GM23338 (cell line): ENCODE measurements around the gene NUAK2. TPM values are rescaled to one million over a fixed set of nuclear protein-coding genes. Genes with fewer than 3 reads are reported as not detected.

Experiments
- ATAC-seq: fragments of 200-7000 bp; cut with Tn5 transposase; 3 replicates; pipeline ENCODE4 v1.9.1; 2020
- DNase-seq: peaks from one replicate; pipeline ENCODE4 v3.0.0-alpha.2; 2015; ENCODE audit warnings: low spot score
- H2AFZ ChIP-seq: fragments of 200-600 bp; sonication (generic); 2 replicates; pipeline ENCODE4 v1.8.0; 2016; ENCODE audit warnings: antibody characterized with exemption, mild to moderate bottlenecking, moderate library complexity
- H3F3A ChIP-seq: fragments of 200-600 bp; sonication (generic); replicated peaks from 2 replicates; pipeline ENCODE4 v1.8.0; 2017; ENCODE audit warnings: antibody characterized with exemption, mixed run types, low read depth
- H3K27ac ChIP-seq: fragments of 200-600 bp; sonication (generic); 2 replicates; pipeline ENCODE4 v1.6.1; 2016; ENCODE audit warnings: low read depth
- H3K27me3 ChIP-seq: fragments of 200-600 bp; sonication (generic); 2 replicates; pipeline ENCODE4 v1.8.0; 2016; ENCODE audit warnings: mild to moderate bottlenecking, mixed run types, moderate library complexity; ENCODE audit not compliant: insufficient read depth
- H3K36me3 ChIP-seq: fragments of 200-600 bp; sonication (generic); 2 replicates; pipeline ENCODE4 v1.8.0; 2016; ENCODE audit warnings: mild to moderate bottlenecking; ENCODE audit not compliant: insufficient read depth
- H3K4me1 ChIP-seq: fragments of 200-600 bp; sonication (generic); 2 replicates; pipeline ENCODE4 v1.8.0; 2016; ENCODE audit warnings: mild to moderate bottlenecking, moderate library complexity; ENCODE audit not compliant: insufficient read depth
- H3K4me2 ChIP-seq: fragments of 200-600 bp; sonication (generic); 2 replicates; pipeline ENCODE4 v1.7.1; 2017; ENCODE audit warnings: mixed run types
- H3K4me3 ChIP-seq: fragments of 200-600 bp; sonication (generic); 2 replicates; pipeline ENCODE4 v1.6.1; 2016; ENCODE audit warnings: mixed run types
- H3K79me2 ChIP-seq: fragments of 200-600 bp; sonication (generic); replicated peaks from 2 replicates; pipeline ENCODE4 v1.8.0; 2017; ENCODE audit warnings: mild to moderate bottlenecking; ENCODE audit not compliant: insufficient read depth
- H3K9me2 ChIP-seq: fragments of 200-600 bp; sonication (generic); 2 replicates; pipeline ENCODE4 v1.8.0; 2017; ENCODE audit not compliant: insufficient read depth
- H4K20me1 ChIP-seq: fragments of 200-600 bp; sonication (generic); replicated peaks from 2 replicates; pipeline ENCODE4 v1.8.0; 2017; ENCODE audit warnings: mild to moderate bottlenecking; ENCODE audit not compliant: insufficient read depth
- H3K27ac Mint-ChIP-seq: 2 replicates; pipeline ENCODE4 v1.8.0; 2020; ENCODE audit warnings: inconsistent platforms, mild to moderate bottlenecking, moderate library complexity, mixed read lengths
- H3K27me3 Mint-ChIP-seq: 3 replicates; pipeline ENCODE4 v1.8.0; 2022; ENCODE audit warnings: low read depth, mild to moderate bottlenecking, moderate library complexity, mixed read lengths, inconsistent platforms; ENCODE audit not compliant: insufficient read depth, poor library complexity
- H3K36me3 Mint-ChIP-seq: 3 replicates; pipeline ENCODE4 v1.8.0; 2021; ENCODE audit warnings: low read depth, mild to moderate bottlenecking, inconsistent platforms, moderate library complexity, mixed read lengths
- H3K4me1 Mint-ChIP-seq: 3 replicates; pipeline ENCODE4 v1.8.0; 2020; ENCODE audit warnings: mild to moderate bottlenecking, inconsistent platforms, mixed read lengths
- H3K4me3 Mint-ChIP-seq: 3 replicates; pipeline ENCODE4 v1.8.0; 2021; ENCODE audit warnings: moderate library complexity, mild to moderate bottlenecking, inconsistent platforms, mixed read lengths
- H3K9me3 Mint-ChIP-seq: 3 replicates; pipeline ENCODE4 v1.8.0; 2020; ENCODE audit warnings: moderate library complexity, mild to moderate bottlenecking, inconsistent platforms, mixed read lengths
- CREB1 ChIP-seq: fragments of 250-450 bp; sonication (Bioruptor Pico); IDR thresholded peaks from 2 replicates; pipeline ENCODE4 v1.5.0; 2020; ENCODE audit warnings: low read depth, mild to moderate bottlenecking, moderate library complexity
- EZH2 ChIP-seq: fragments of 200-600 bp; sonication (generic); IDR thresholded peaks from one replicate; pipeline ENCODE4 v1.8.0; 2017; ENCODE audit warnings: antibody characterized with exemption, mild to moderate bottlenecking, low read depth; ENCODE audit not compliant: unreplicated experiment
- EZH2phosphoT487 ChIP-seq: fragments of 200-600 bp; sonication (generic); IDR thresholded peaks from one replicate; pipeline ENCODE4 v1.8.1; 2018; ENCODE audit warnings: antibody characterized with exemption; ENCODE audit not compliant: unreplicated experiment
- JUNB ChIP-seq: IDR thresholded peaks from one replicate; pipeline ENCODE4 v1.6.1; 2016; ENCODE audit warnings: antibody characterized with exemption; ENCODE audit not compliant: unreplicated experiment
- NANOG ChIP-seq: IDR thresholded peaks from 2 replicates; pipeline ENCODE4 v1.6.1; 2016; ENCODE audit warnings: antibody characterized with exemption, borderline replicate concordance
- POLR2AphosphoS5 ChIP-seq: IDR thresholded peaks from 2 replicates; pipeline ENCODE4 v1.6.1; 2016; ENCODE audit warnings: antibody characterized with exemption, low read depth
- STAT1 ChIP-seq: IDR thresholded peaks from one replicate; pipeline ENCODE4 v1.6.1; 2016; ENCODE audit warnings: antibody characterized with exemption; ENCODE audit not compliant: unreplicated experiment
- ZNF114 ChIP-seq: fragments of 250-450 bp; sonication (Bioruptor Pico); IDR thresholded peaks from 2 replicates; pipeline ENCODE4 v1.5.0; 2020; ENCODE audit warnings: mild to moderate bottlenecking, moderate library complexity
- ZNF331 ChIP-seq: fragments of 250-450 bp; sonication (Bioruptor Pico); IDR thresholded peaks from 2 replicates; pipeline ENCODE4 v1.5.0; 2020; ENCODE audit warnings: low read depth, mild to moderate bottlenecking, moderate library complexity
- polyA plus RNA-seq: library from polyadenylated mRNA; unstranded; fragments of >200 nt; fragmentation: Nextera tagmentation; extraction: Ambion mirVana; gene quantifications from 2 replicates; pipeline ENCODE4 v1.2.1, GENCODE V29; 2016
- total RNA-seq: library from RNA; depleted of rRNA; stranded (reverse); fragments of >200 nt; shearing (Covaris generic); gene quantifications from 2 replicates; pipeline ENCODE4 v1.2.3, GENCODE V29; 2014
- TF ChIP-seq, protein P1 (sequence below): IDR thresholded peaks from one replicate; pipeline ENCODE4 v1.6.1; 2018; ENCODE audit warnings: antibody characterized with exemption; ENCODE audit not compliant: unreplicated experiment
- TF ChIP-seq, protein P2 (sequence below): IDR thresholded peaks from 2 replicates; pipeline ENCODE4 v1.6.1; 2016; ENCODE audit warnings: antibody characterized with exemption
- TF ChIP-seq, protein P3 (sequence below), 2 experiments: fragments of 200-600 bp in 1 of 2; sonication (generic) in 1 of 2; conservative IDR thresholded peaks; 2 replicates each; pipeline versions ENCODE4 v1.5.1 to v1.6.1; 2016 to 2017; ENCODE audit warnings: antibody characterized with exemption in 2 of 2, low read depth in 2 of 2, mild to moderate bottlenecking in 2 of 2, moderate library complexity in 1 of 2
- TF ChIP-seq, protein P4 (sequence below): fragments of 250-450 bp; sonication (Bioruptor Pico); IDR thresholded peaks from 2 replicates; pipeline ENCODE4 v1.5.0; 2020; ENCODE audit warnings: mild to moderate bottlenecking, moderate library complexity

The NUAK2 gene
- total and polyA plus RNA-seq, 2 experiments from 2014 or later = 7.8 to 15.3 TPM

DNA sequence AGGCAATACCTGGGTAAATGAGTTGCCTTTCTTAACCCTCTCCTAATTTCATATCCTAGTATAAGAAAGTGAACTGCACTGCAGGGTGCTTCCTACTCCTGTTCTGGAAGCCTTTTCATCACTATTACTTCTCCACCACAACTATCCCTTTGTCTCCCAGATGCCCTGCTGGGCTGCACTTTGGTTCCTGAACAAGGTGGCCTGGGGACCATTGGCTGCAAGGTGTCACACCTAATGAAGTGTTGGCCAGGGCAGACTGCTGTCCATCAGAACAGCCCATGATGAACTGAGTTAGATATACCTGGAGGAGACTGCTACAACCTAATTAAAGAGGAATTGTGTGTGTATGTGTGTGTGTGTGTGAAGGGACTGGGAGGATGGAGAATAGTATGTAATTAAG is 37.0 kb upstream of the NUAK2 start:
- H3K9me2 ChIP-seq = no peaks in the 10 kb centered on the region
- no peaks in the 10 kb centered on the region for H3K79me2 ChIP-seq
- TF ChIP-seq CREB1 (CRISPR knock-in tag) (no peak), JUNB (no peak), ZNF114 (no peak), POLR2AphosphoS5 (no peak), NANOG (0 out of 2 replicates have a peak, but pooled peaks have one; percentile 20), ZNF331 (CRISPR knock-in tag) (no peak), EZH2 (no peak), STAT1 (no peak), EZH2phosphoT487 (no peak)
- TF ChIP-seq, protein P1, sequence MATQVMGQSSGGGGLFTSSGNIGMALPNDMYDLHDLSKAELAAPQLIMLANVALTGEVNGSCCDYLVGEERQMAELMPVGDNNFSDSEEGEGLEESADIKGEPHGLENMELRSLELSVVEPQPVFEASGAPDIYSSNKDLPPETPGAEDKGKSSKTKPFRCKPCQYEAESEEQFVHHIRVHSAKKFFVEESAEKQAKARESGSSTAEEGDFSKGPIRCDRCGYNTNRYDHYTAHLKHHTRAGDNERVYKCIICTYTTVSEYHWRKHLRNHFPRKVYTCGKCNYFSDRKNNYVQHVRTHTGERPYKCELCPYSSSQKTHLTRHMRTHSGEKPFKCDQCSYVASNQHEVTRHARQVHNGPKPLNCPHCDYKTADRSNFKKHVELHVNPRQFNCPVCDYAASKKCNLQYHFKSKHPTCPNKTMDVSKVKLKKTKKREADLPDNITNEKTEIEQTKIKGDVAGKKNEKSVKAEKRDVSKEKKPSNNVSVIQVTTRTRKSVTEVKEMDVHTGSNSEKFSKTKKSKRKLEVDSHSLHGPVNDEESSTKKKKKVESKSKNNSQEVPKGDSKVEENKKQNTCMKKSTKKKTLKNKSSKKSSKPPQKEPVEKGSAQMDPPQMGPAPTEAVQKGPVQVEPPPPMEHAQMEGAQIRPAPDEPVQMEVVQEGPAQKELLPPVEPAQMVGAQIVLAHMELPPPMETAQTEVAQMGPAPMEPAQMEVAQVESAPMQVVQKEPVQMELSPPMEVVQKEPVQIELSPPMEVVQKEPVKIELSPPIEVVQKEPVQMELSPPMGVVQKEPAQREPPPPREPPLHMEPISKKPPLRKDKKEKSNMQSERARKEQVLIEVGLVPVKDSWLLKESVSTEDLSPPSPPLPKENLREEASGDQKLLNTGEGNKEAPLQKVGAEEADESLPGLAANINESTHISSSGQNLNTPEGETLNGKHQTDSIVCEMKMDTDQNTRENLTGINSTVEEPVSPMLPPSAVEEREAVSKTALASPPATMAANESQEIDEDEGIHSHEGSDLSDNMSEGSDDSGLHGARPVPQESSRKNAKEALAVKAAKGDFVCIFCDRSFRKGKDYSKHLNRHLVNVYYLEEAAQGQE = no peak
- TF ChIP-seq, protein P2, sequence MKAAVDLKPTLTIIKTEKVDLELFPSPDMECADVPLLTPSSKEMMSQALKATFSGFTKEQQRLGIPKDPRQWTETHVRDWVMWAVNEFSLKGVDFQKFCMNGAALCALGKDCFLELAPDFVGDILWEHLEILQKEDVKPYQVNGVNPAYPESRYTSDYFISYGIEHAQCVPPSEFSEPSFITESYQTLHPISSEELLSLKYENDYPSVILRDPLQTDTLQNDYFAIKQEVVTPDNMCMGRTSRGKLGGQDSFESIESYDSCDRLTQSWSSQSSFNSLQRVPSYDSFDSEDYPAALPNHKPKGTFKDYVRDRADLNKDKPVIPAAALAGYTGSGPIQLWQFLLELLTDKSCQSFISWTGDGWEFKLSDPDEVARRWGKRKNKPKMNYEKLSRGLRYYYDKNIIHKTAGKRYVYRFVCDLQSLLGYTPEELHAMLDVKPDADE = no peak
- TF ChIP-seq, protein P3, sequence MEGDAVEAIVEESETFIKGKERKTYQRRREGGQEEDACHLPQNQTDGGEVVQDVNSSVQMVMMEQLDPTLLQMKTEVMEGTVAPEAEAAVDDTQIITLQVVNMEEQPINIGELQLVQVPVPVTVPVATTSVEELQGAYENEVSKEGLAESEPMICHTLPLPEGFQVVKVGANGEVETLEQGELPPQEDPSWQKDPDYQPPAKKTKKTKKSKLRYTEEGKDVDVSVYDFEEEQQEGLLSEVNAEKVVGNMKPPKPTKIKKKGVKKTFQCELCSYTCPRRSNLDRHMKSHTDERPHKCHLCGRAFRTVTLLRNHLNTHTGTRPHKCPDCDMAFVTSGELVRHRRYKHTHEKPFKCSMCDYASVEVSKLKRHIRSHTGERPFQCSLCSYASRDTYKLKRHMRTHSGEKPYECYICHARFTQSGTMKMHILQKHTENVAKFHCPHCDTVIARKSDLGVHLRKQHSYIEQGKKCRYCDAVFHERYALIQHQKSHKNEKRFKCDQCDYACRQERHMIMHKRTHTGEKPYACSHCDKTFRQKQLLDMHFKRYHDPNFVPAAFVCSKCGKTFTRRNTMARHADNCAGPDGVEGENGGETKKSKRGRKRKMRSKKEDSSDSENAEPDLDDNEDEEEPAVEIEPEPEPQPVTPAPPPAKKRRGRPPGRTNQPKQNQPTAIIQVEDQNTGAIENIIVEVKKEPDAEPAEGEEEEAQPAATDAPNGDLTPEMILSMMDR (conservative IDR thresholded peaks at IDR 0.05; ENCODE audit: low read depth in 2 of 2) = no peak
- TF ChIP-seq, protein P4, sequence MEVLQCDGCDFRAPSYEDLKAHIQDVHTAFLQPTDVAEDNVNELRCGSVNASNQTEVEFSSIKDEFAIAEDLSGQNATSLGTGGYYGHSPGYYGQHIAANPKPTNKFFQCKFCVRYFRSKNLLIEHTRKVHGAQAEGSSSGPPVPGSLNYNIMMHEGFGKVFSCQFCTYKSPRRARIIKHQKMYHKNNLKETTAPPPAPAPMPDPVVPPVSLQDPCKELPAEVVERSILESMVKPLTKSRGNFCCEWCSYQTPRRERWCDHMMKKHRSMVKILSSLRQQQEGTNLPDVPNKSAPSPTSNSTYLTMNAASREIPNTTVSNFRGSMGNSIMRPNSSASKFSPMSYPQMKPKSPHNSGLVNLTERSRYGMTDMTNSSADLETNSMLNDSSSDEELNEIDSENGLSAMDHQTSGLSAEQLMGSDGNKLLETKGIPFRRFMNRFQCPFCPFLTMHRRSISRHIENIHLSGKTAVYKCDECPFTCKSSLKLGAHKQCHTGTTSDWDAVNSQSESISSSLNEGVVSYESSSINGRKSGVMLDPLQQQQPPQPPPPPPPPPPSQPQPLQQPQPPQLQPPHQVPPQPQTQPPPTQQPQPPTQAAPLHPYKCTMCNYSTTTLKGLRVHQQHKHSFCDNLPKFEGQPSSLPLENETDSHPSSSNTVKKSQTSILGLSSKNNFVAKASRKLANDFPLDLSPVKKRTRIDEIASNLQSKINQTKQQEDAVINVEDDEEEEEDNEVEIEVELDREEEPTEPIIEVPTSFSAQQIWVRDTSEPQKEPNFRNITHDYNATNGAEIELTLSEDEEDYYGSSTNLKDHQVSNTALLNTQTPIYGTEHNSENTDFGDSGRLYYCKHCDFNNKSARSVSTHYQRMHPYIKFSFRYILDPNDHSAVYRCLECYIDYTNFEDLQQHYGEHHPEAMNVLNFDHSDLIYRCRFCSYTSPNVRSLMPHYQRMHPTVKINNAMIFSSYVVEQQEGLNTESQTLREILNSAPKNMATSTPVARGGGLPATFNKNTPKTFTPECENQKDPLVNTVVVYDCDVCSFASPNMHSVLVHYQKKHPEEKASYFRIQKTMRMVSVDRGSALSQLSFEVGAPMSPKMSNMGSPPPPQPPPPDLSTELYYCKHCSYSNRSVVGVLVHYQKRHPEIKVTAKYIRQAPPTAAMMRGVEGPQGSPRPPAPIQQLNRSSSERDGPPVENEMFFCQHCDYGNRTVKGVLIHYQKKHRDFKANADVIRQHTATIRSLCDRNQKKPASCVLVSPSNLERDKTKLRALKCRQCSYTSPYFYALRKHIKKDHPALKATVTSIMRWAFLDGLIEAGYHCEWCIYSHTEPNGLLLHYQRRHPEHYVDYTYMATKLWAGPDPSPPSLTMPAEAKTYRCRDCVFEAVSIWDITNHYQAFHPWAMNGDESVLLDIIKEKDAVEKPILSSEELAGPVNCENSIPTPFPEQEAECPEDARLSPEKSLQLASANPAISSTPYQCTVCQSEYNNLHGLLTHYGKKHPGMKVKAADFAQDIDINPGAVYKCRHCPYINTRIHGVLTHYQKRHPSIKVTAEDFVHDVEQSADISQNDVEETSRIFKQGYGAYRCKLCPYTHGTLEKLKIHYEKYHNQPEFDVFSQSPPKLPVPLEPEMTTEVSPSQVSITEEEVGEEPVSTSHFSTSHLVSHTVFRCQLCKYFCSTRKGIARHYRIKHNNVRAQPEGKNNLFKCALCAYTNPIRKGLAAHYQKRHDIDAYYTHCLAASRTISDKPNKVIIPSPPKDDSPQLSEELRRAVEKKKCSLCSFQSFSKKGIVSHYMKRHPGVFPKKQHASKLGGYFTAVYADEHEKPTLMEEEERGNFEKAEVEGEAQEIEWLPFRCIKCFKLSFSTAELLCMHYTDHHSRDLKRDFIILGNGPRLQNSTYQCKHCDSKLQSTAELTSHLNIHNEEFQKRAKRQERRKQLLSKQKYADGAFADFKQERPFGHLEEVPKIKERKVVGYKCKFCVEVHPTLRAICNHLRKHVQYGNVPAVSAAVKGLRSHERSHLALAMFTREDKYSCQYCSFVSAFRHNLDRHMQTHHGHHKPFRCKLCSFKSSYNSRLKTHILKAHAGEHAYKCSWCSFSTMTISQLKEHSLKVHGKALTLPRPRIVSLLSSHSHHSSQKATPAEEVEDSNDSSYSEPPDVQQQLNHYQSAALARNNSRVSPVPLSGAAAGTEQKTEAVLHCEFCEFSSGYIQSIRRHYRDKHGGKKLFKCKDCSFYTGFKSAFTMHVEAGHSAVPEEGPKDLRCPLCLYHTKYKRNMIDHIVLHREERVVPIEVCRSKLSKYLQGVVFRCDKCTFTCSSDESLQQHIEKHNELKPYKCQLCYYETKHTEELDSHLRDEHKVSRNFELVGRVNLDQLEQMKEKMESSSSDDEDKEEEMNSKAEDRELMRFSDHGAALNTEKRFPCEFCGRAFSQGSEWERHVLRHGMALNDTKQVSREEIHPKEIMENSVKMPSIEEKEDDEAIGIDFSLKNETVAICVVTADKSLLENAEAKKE (CRISPR knock-in tag) = peak; percentile 62; the same call in 1 of the 2 replicates
- DNase-seq = no peak
- no peak overlapping the region for H3K4me3 ChIP-seq
- no peaks in the 10 kb centered on the region for H4K20me1 ChIP-seq
- peaks cover 16% of the 10 kb centered on the region for H3K27me3 Mint-ChIP-seq
- no peaks in the 10 kb centered on the region for H3K27me3 ChIP-seq
- H3K36me3 ChIP-seq = no peaks in the 10 kb centered on the region
- peaks cover 22% of the 10 kb centered on the region; the same call in 1 of the 2 replicates for H3F3A ChIP-seq
- peaks cover 60% of the 10 kb centered on the region for H3K4me1 ChIP-seq
- H3K4me2 ChIP-seq = no peak overlapping the region
- H3K27ac ChIP-seq = no peak overlapping the region
- no peak for ATAC-seq
- no peaks in the 10 kb centered on the region for H3K36me3 Mint-ChIP-seq
- H2AFZ ChIP-seq = no peak overlapping the region
- peaks cover 51% of the 10 kb centered on the region for H3K4me1 Mint-ChIP-seq
- H3K9me3 Mint-ChIP-seq = no peaks in the 10 kb centered on the region
- H3K4me3 Mint-ChIP-seq = no peak overlapping the region
- no peak overlapping the region for H3K27ac Mint-ChIP-seq
